ENCODE measurements around the gene MCTP2. TPM values are rescaled to one million over a fixed set of nuclear protein-coding genes. Genes with fewer than 3 reads are reported as not detected.

Gene MCTP2
- total and polyA plus RNA-seq, 2 of the 8 experiments (the other 6 are each of a cell fraction or from before 2014, with no cell fraction given), result 3.4 to 4.5 TPM

GRCh38 chr15:94269954-94270353 lies 38.6 kb downstream of the MCTP2 start (continued):
- TF ChIP-seq HDAC2 (IDR thresholded peaks at IDR 0.05; ENCODE audit: borderline replicate concordance in 1 of 2, low read depth in 2 of 2, low read length in 2 of 2), result no peak
- no peak for TF ChIP-seq GABPA (IDR thresholded peaks at IDR 0.05; ENCODE audit: borderline replicate concordance, insufficient read depth, low read length)
- no peak for TF ChIP-seq TAF1 (IDR thresholded peaks at IDR 0.05; ENCODE audit: low read depth, low read length)
- TF ChIP-seq RFX5 (IDR thresholded peaks at IDR 0.05; ENCODE audit: borderline replicate concordance, low read depth, low read length), result no peak
- no peak for TF ChIP-seq SIX5 (IDR thresholded peaks at IDR 0.05; ENCODE audit: low read depth, low read length)
- TF ChIP-seq CREB1 (IDR thresholded peaks at IDR 0.05), result no peak
- no peak for TF ChIP-seq CHD7 (IDR thresholded peaks at IDR 0.05; ENCODE audit: insufficient replicate concordance, low read length)
